ENCODE results near the gene ANKS3. TPM values are rescaled to one million over a fixed set of nuclear protein-coding genes. Genes with fewer than 3 reads are reported as not detected.

Gene ANKS3
- total RNA-seq, 4 donors from 2014 or later = 6.7 to 16.6 (median 9.0) TPM

DNA sequence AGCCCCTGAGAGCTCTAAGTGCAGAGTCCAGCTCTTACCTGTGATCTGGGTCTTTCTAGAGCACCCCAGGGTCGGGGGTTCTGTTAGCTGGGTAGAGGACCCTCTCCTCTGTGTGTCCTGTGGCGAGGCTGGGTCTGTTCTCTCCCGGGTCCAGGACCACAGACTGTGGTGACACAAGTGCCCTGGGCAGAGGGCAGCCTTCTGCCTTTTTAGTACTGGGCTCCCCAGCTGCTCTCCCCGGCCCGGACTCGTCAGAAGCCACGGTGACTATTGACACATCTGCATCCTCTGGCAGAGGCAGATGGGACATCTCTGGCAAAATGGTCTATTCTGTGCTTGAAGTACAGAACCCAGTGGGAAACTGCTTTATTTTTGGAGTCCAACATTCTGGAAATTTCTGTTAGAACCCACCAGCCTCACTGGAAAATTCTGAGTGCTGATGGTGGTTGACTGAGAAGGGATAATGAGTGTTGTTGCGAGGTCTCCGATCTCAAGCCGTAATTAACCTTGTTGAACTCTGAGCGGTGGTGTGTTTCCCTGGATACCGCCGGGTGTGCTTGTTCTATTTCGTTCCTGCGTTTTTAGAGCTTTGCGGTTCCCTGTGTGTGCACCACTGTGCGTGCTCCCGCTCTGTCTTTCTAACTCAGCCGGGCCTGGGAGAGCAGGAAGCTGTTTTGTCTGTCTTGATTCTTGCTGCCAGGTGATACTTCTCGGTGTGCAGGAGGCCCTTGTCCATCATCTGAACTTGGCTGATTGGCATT is 66.7 kb downstream of the ANKS3 start:
- DNase-seq (no peak), ATAC-seq (no peak)
- no peaks in the 10 kb centered on the region for H3K27me3 ChIP-seq
- no peak for TF ChIP-seq POLR2A (IDR thresholded peaks at IDR 0.05)
- TF ChIP-seq, protein P1, sequence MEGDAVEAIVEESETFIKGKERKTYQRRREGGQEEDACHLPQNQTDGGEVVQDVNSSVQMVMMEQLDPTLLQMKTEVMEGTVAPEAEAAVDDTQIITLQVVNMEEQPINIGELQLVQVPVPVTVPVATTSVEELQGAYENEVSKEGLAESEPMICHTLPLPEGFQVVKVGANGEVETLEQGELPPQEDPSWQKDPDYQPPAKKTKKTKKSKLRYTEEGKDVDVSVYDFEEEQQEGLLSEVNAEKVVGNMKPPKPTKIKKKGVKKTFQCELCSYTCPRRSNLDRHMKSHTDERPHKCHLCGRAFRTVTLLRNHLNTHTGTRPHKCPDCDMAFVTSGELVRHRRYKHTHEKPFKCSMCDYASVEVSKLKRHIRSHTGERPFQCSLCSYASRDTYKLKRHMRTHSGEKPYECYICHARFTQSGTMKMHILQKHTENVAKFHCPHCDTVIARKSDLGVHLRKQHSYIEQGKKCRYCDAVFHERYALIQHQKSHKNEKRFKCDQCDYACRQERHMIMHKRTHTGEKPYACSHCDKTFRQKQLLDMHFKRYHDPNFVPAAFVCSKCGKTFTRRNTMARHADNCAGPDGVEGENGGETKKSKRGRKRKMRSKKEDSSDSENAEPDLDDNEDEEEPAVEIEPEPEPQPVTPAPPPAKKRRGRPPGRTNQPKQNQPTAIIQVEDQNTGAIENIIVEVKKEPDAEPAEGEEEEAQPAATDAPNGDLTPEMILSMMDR (IDR thresholded peaks at IDR 0.05 in 4 of 5, conservative IDR thresholded peaks at IDR 0.05 in 1 of 5) = no peak
- peaks cover 9 to 16% of the 10 kb centered on the region in 2 donors for H3K4me1 ChIP-seq
- in situ Hi-C loops (cut with MboI; ENCODE audit: low sequenced_read_pairs in 4 of 4) (no loop called here), intact Hi-C loops (cut with DNase I; ENCODE audit: low total_unique reads) (no loop called here)
- H3K27ac ChIP-seq = no peak overlapping the region
- H3K36me3 ChIP-seq = peaks cover 0 to 44% of the 10 kb centered on the region in 2 donors
- no peaks in the 10 kb centered on the region for H3K9me3 ChIP-seq
- H3K4me3 ChIP-seq = no peak overlapping the region

DNA sequence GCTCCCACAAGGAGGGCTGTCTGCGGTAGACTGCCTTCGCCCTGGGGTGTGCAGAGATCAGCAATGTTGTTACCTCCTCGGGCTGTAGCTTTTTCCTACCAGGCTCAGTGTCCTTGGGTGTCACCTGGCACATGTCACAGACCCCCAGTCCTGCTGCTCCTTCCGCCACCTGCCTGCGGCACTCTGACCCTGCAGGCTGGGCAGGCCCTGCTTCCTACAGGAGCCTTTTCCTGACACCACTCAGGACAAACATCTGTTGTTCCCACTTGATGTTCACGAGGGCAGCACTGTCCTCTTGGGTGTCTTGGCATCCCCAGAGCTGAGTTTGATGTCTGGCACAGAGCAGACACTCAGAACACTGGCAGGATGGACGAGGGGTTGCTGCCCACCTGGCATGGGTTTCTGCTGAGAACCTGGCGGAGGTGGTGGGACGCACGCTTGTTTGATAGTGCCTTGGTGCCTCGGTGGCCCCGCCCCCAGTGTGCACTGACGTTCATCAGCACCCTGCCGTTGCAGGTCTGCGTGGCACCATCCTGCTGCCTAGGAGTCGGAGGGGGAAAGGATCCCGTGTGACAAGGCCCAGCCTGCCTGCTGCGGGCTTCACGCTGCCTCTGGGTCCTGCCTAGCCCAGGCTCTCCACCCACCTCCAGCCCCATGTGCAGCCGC is 67.4 kb downstream of the ANKS3 start:
- no peak for DNase-seq
- H3K4me3 ChIP-seq = no peak overlapping the region
- no peaks in the 10 kb centered on the region for H3K9me3 ChIP-seq
- peaks cover 0 to 40% of the 10 kb centered on the region in 2 donors for H3K36me3 ChIP-seq
- no peaks in the 10 kb centered on the region for H3K27me3 ChIP-seq
- no peak for ATAC-seq
- no peak overlapping the region for H3K27ac ChIP-seq
- peaks cover 5 to 11% of the 10 kb centered on the region in 2 donors for H3K4me1 ChIP-seq
- TF ChIP-seq, protein P1 (IDR thresholded peaks at IDR 0.05 in 4 of 5, conservative IDR thresholded peaks at IDR 0.05 in 1 of 5) = no peak
- no peak for TF ChIP-seq POLR2A (IDR thresholded peaks at IDR 0.05)
- in situ Hi-C loops (cut with MboI; ENCODE audit: low sequenced_read_pairs in 4 of 4) = no loop called here
- intact Hi-C loops (cut with DNase I; ENCODE audit: low total_unique reads) = no loop called here

DNA sequence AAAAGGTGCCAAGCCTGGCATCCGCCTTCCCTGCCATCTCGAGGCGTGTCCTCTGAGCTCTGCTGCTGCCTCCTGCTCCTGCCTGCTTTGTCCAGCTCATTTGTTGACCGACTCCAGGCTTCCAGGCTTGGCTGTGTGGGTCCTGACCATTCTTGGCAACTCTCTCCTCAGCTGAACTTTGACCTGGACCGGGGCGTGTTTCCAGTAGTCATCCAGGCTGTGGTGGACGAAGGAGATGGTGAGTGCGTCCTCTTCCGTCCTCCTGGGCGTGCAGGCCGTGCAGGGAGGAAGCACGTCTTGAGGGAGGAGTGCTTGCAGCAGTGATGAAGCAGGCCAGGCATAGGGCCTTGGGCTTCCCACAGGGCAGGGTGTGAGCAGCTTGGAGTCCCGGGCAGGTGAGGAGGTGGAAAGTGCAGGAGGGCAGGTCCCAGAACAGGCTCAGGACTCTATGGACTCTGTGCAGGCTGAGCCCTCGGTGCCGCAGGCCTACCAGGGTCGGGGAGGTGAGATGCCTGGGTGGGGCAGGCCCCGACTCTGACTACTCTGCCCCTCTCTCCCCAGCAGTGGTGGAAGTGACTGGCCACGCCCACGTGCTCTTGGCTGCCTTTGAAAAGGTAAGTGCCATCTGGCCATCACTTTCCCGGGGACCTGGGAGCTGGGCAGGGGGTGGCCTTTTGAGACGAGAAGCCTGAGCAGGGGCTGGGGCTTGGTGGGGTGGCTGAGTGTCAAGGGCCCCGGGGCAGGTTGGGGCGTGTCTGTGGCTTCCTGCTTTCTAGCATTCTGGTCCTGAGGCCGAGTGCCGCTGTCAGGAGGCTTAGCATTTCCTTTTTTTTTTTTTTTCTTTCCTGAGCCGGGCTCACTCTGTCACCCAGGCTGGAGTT is 69.3 kb downstream of the ANKS3 start:
- Histone ChIP-seq H3K27me3 (no peaks in the 10 kb centered on the region), H3K9me3 (no peaks in the 10 kb centered on the region), H3K36me3 (peaks cover 0 to 36% of the 10 kb centered on the region in 2 donors), H3K4me3 (no peak overlapping the region), H3K4me1 (peaks cover 5 to 11% of the 10 kb centered on the region in 2 donors), H3K27ac (peak overlapping the region in 1 of 4 donors; percentile 38)
- ATAC-seq = no peak
- in situ Hi-C loops (cut with MboI; ENCODE audit: low sequenced_read_pairs in 4 of 4) (no loop called here), intact Hi-C loops (cut with DNase I; ENCODE audit: low total_unique reads) (no loop called here)
- no peak for TF ChIP-seq POLR2A (IDR thresholded peaks at IDR 0.05)
- TF ChIP-seq, protein P1 (IDR thresholded peaks at IDR 0.05 in 4 of 5, conservative IDR thresholded peaks at IDR 0.05 in 1 of 5) = no peak
- no peak for DNase-seq

DNA sequence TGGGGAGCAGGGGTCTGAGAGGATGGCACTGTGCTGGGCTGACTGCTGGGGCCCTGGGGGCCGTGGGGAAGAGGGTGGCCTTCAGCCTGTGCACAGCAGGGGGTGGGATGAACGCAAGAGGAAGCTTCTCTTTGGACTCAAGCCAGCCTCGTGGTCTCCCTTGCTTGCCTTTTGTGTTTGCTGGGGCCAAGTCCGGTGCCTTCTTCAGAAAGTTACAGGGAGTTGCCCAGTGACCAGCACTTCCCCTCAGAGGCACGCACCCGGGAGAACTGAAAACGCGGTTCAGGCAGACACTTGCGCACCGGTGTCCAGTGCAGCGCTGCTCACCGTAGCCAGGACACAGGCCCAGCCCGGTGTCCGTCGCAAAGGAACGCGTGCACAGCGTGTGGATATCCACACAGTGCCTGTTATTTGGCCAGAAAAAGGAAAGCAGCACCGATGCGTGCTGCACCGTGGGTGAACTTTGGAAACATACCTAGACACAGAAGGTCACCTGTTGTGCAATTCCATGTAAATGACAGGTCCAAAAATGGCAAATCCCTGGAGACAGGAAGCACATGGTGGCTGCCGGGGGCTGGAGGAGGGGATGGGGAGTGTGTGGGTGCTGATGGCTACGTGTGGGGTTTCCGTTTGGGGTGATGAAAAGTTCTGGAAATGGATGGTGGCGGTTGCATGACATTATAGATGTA is 70.2 kb downstream of the ANKS3 start:
- Histone ChIP-seq H3K27me3 (no peaks in the 10 kb centered on the region), H3K4me1 (peaks cover 5 to 11% of the 10 kb centered on the region in 2 donors), H3K27ac (peak overlapping the region in 2 of 4 donors; percentile 38 to 42), H3K4me3 (no peak overlapping the region), H3K36me3 (peaks cover 0 to 28% of the 10 kb centered on the region in 2 donors), H3K9me3 (no peaks in the 10 kb centered on the region)
- TF ChIP-seq, protein P1 (IDR thresholded peaks at IDR 0.05 in 4 of 5, conservative IDR thresholded peaks at IDR 0.05 in 1 of 5) = no peak
- TF ChIP-seq POLR2A (IDR thresholded peaks at IDR 0.05) = no peak
- DNase-seq (peak; percentile 45 to 58), ATAC-seq (peak; percentile 18 to 19)
- intact Hi-C loops (cut with DNase I; ENCODE audit: low total_unique reads) (no loop called here), in situ Hi-C loops (cut with MboI; ENCODE audit: low sequenced_read_pairs in 4 of 4) (no loop called here)

All from gastrocnemius medialis (tissue), 4 donors.